B cell (primary cell): ENCODE results near the gene PKIG. TPM values are rescaled to one million over a fixed set of nuclear protein-coding genes. Genes with fewer than 3 reads are reported as not detected.

ENCODE experiments used
- ATAC-seq: fragments of 200-7000 bp; cut with Tn5 transposase; one replicate; pipeline ENCODE4 v1.10.0; 2021; ENCODE audit warnings: low read depth, mild to moderate bottlenecking, moderate number of reproducible peaks, moderate library complexity
- CTCF ChIA-PET: fragments of 350-600 bp; sonication (Branson Sonifier 250); formaldehyde crosslinking; loops from one replicate; lab custom pipeline; 2021; ENCODE audit warnings: antibody characterized with exemption, inconsistent platforms; lab: Charles Lee
- POLR2A ChIA-PET: fragments of 350-600 bp; sonication (Branson Sonifier 250); formaldehyde crosslinking; loops from one replicate; lab custom pipeline; 2021; ENCODE audit warnings: antibody characterized with exemption; lab: Charles Lee
- DNase-seq: peaks from one replicate; pipeline ENCODE4 v3.0.0; 2013
- H2AFZ ChIP-seq: 2 replicates; pipeline ENCODE4 v1.6.1; 2012; ENCODE audit warnings: mild to moderate bottlenecking, low read depth, low read length; ENCODE audit not compliant: insufficient read depth, poor library complexity, severe bottlenecking
- H3K27ac ChIP-seq, 2 donors: 1 replicate in 1 of 2; 2 replicates in 1 of 2; pipeline ENCODE4 v1.5.1; 2012 to 2013; ENCODE audit warnings: low read length in 2 of 2, mild to moderate bottlenecking in 2 of 2, moderate library complexity in 1 of 2
- H3K27me3 ChIP-seq, 4 experiments: fragments of 200-600 bp in 1 of 4; sonication (generic) in 1 of 4; replicated peaks in 1 of 4; 1 replicate in 2 of 4; 2 replicates in 2 of 4; pipeline versions ENCODE4 v1.6.1 to v1.7.0; 2013 to 2016; ENCODE audit warnings: low read length in 3 of 4, mild to moderate bottlenecking in 2 of 4, mixed read lengths in 1 of 4, moderate library complexity in 1 of 4; ENCODE audit not compliant: insufficient read depth in 4 of 4, control insufficient read depth in 3 of 4; ENCODE audit errors: control extremely low read depth in 1 of 4
- H3K36me3 ChIP-seq, 2 experiments: replicated peaks in 1 of 2; 1 replicate in 1 of 2; 2 replicates in 1 of 2; pipeline versions ENCODE4 v1.6.1 to v1.7.1; 2013; ENCODE audit warnings: low read length in 1 of 2; ENCODE audit not compliant: insufficient read depth in 2 of 2, control insufficient read depth in 1 of 2; ENCODE audit errors: control extremely low read depth in 1 of 2, extremely low read depth in 1 of 2
- H3K4me1 ChIP-seq, 2 donors: fragments of 200-600 bp in 1 of 2; sonication (generic) in 1 of 2; 1 replicate in 1 of 2; 2 replicates in 1 of 2; pipeline versions ENCODE4 v1.5.1 to v1.6.1; 2013 to 2017; ENCODE audit warnings: low read length in 2 of 2; ENCODE audit not compliant: control insufficient read depth in 2 of 2, insufficient read depth in 2 of 2
- H3K4me2 ChIP-seq: replicated peaks from 2 replicates; pipeline ENCODE3; 2012; ENCODE audit warnings: mild to moderate bottlenecking, low read depth, low read length; ENCODE audit not compliant: poor library complexity, severe bottlenecking
- H3K4me3 ChIP-seq, 5 experiments: fragments of 200-600 bp in 1 of 5; sonication (generic) in 1 of 5; 1 replicate in 3 of 5; 2 replicates in 2 of 5; pipeline versions ENCODE4 v1.5.1 to v1.7.0; 2011 to 2016; ENCODE audit warnings: low read length in 4 of 5, mild to moderate bottlenecking in 4 of 5, low read depth in 2 of 5, control low read depth in 1 of 5, moderate library complexity in 1 of 5; ENCODE audit not compliant: insufficient read depth in 1 of 5; ENCODE audit errors: control extremely low read depth in 1 of 5, extremely low read depth in 1 of 5
- H3K79me2 ChIP-seq: fragments of 200-600 bp; sonication (generic); one replicate; pipeline ENCODE4 v1.6.0; 2016; ENCODE audit warnings: low read length; ENCODE audit not compliant: control insufficient read depth, insufficient read depth
- H3K9ac ChIP-seq: fragments of 200-600 bp; sonication (generic); 2 replicates; pipeline ENCODE4 v1.6.1; 2017; ENCODE audit warnings: mild to moderate bottlenecking, low read length, moderate library complexity
- H3K9me3 ChIP-seq, 3 donors: one replicate each; pipeline versions ENCODE4 v1.6.1 to v1.7.1; 2013; ENCODE audit warnings: low read length in 2 of 3; ENCODE audit not compliant: control insufficient read depth in 2 of 3, insufficient read depth in 1 of 3; ENCODE audit errors: control extremely low read depth in 1 of 3
- H4K20me1 ChIP-seq: 2 replicates; pipeline ENCODE4 v1.6.0; 2012; ENCODE audit warnings: mild to moderate bottlenecking, low read length; ENCODE audit not compliant: insufficient read depth, control insufficient read depth, poor library complexity, severe bottlenecking
- H3K27ac Mint-ChIP-seq: one replicate; pipeline ENCODE4 v1.8.0; 2021; ENCODE audit warnings: mixed read lengths
- H3K27me3 Mint-ChIP-seq: one replicate; pipeline ENCODE4 v1.8.0; 2021; ENCODE audit warnings: mixed read lengths
- H3K4me1 Mint-ChIP-seq: one replicate; pipeline ENCODE4 v1.8.0; 2021; ENCODE audit warnings: mixed read lengths
- H3K4me3 Mint-ChIP-seq: one replicate; pipeline ENCODE4 v1.8.0; 2021; ENCODE audit warnings: mixed read lengths
- H3K9me3 Mint-ChIP-seq: one replicate; pipeline ENCODE4 v1.8.0; 2022; ENCODE audit warnings: mixed read lengths; ENCODE audit not compliant: insufficient read depth
- CTCF ChIP-seq: fragments of 200-600 bp; IDR thresholded peaks from one replicate; pipeline ENCODE4 v1.8.0; 2022; ENCODE audit warnings: antibody characterized with exemption, mild to moderate bottlenecking
- EZH2 ChIP-seq: IDR thresholded peaks from 2 replicates; pipeline ENCODE4 v1.6.1; 2012; ENCODE audit warnings: borderline replicate concordance, low read depth, mild to moderate bottlenecking, moderate library complexity, low read length; ENCODE audit not compliant: insufficient read depth, poor library complexity, severe bottlenecking
- WGBS: methylation state at CpG from one replicate; pipeline ENCODE4 v1.1.5; 2013; ENCODE audit warnings: missing lambda C conversion rate; ENCODE audit not compliant: insufficient coverage; 5-methylcytosine and 5-hydroxymethylcytosine counted together
- intact Hi-C: fragments of 100-400 bp; cut with micrococcal nuclease; formaldehyde crosslinking; loops from one replicate; pipeline ENCODE4 v1.10.0; 2022
- polyA plus RNA-seq: library from polyadenylated mRNA; depleted of rRNA; stranded (reverse); fragments of >200 nt; gene quantifications from 2 replicates; pipeline ENCODE4 v1.2.3, GENCODE V29; 2012
- total RNA-seq, 2 donors: library from RNA; stranded (reverse); fragments of 120-200 nt in 1 of 2; gene quantifications; 1 replicate in 1 of 2; 2 replicates in 1 of 2; pipeline versions ENCODE4 v1.2.3 to v1.2.4, GENCODE V29; 2013 to 2022

The PKIG gene
- total and polyA plus RNA-seq, 2 donors (not counting 1 experiment from before 2014, with no cell fraction given) = 128 to 168 TPM

- ATAC-seq (no peak), DNase-seq (no peak)
- Mint-ChIP-seq H3K27ac (peak overlapping the region; percentile 79), H3K4me3 (peak overlapping the region; percentile 37), H3K4me1 (peaks cover 51% of the 10 kb centered on the region), H3K27me3 (no peaks in the 10 kb centered on the region), H3K9me3 (peaks cover 2% of the 10 kb centered on the region)
- H3K4me1 ChIP-seq = peaks cover 31 to 36% of the 10 kb centered on the region in 2 donors
- TF ChIP-seq EZH2 (no peak), CTCF (no peak)
- H3K36me3 ChIP-seq = peaks cover 0 to 38% of the 10 kb centered on the region in 2 experiments
- H3K27me3 ChIP-seq = no peaks in the 10 kb centered on the region
- POLR2A ChIA-PET = interaction anchor here (0.7 to 3.4 kb wide), 2 partner anchors 22 to 127 kb away, joined by 4 to 19 read pairs; no protein-coding TSS in a partner anchor
- intact Hi-C loops = no loop called here
- H3K27ac ChIP-seq = peak overlapping the region; percentile 67 to 68
- H4K20me1 ChIP-seq = peaks cover 23% of the 10 kb centered on the region
- no peak overlapping the region for H2AFZ ChIP-seq
- H3K79me2 ChIP-seq = peaks cover 94% of the 10 kb centered on the region
- WGBS = 74% methylated on average over 6 of the region's 9 CpGs
- H3K4me2 ChIP-seq = peak overlapping the region; percentile 70
- H3K9ac ChIP-seq = no peak overlapping the region
- CTCF ChIA-PET = interaction anchor here (0.6 to 15.8 kb wide), 17 partner anchors 10 to 393 kb away, joined by 3 to 772 read pairs (median 7); partner anchors contain the start of gene PKIG
- no peak overlapping the region for H3K4me3 ChIP-seq
- H3K9me3 ChIP-seq = peaks cover 0 to 7% (median 3%) of the 10 kb centered on the region in 3 donors
These were observed 26.7 kb downstream of the PKIG start for GRCh38 chr20:44609006-44609515.
